K562 (cell line): ENCODE results near the gene KRTAP2-1. TPM values are rescaled to one million over a fixed set of nuclear protein-coding genes. Genes with fewer than 3 reads are reported as not detected.
A peak's percentile ranks its signal among the peaks of the same experiment; 100 is the strongest.

Experiments
- ARID2 ChIP-seq: fragments of 450-650 bp; IDR thresholded peaks from 2 replicates; pipeline ENCODE4 v1.6.1; 2017; ENCODE audit warnings: antibody characterized with exemption, mild to moderate bottlenecking
- CHD1 ChIP-seq: fragments of 200-600 bp; sonication (generic); IDR thresholded peaks from one replicate; pipeline ENCODE4 v1.6.1; 2012; ENCODE audit warnings: mild to moderate bottlenecking, moderate library complexity, low read length, inconsistent platforms
- KDM4B ChIP-seq, 2 experiments: fragments of 450-650 bp in 1 of 2; sonication (generic) in 1 of 2; IDR thresholded peaks; 2 replicates each; pipeline ENCODE4 v1.6.1; 2016 to 2017; ENCODE audit warnings: borderline replicate concordance in 2 of 2, antibody characterized with exemption in 1 of 2, low read depth in 1 of 2, mild to moderate bottlenecking in 1 of 2
- MAFK ChIP-seq: IDR thresholded peaks from 2 replicates; pipeline ENCODE4 v1.6.1; 2011; ENCODE audit warnings: low read length, improper control_type of control experiment
- NR4A1 ChIP-seq, 2 experiments: fragments of 250-450 bp in 1 of 2; fragments of 450-650 bp in 1 of 2; sonication (Bioruptor Pico) in 1 of 2; IDR thresholded peaks; 2 replicates each; pipeline versions ENCODE4 v1.4.0 to v1.6.1; 2016 to 2020; ENCODE audit warnings: mild to moderate bottlenecking in 2 of 2, missing compliant biosample characterization in 1 of 2, missing genetic modification characterization in 1 of 2, moderate library complexity in 1 of 2
- POLR2AphosphoS5 ChIP-seq: IDR thresholded peaks from 2 replicates; pipeline ENCODE4 v1.6.1; 2011; ENCODE audit warnings: mild to moderate bottlenecking, low read depth, low read length, moderate library complexity; ENCODE audit not compliant: control insufficient read depth, insufficient read depth
- POLR2B ChIP-seq: fragments of 450-650 bp; IDR thresholded peaks from 2 replicates; pipeline ENCODE4 v1.6.1; 2018; ENCODE audit warnings: low read depth; ENCODE audit not compliant: partially characterized antibody
- POLR3G ChIP-seq: IDR thresholded peaks from 2 replicates; pipeline ENCODE4 v1.6.1; 2011; ENCODE audit not compliant: insufficient read length, insufficient replicate concordance; ENCODE audit errors: extremely low read depth
- POU5F1 ChIP-seq: fragments of 150-350 bp; IDR thresholded peaks from 2 replicates; pipeline ENCODE4 v1.6.1; 2014; ENCODE audit warnings: borderline replicate concordance, low read length, low read depth, mild to moderate bottlenecking; ENCODE audit not compliant: partially characterized antibody
- SAFB ChIP-seq: fragments of 200-400 bp; formaldehyde crosslinking; IDR thresholded peaks from 2 replicates; pipeline ENCODE4 v1.6.1; 2017; ENCODE audit warnings: low read depth, low read length, borderline replicate concordance
- TAF15 ChIP-seq: fragments of 200-400 bp; formaldehyde crosslinking; IDR thresholded peaks from 2 replicates; pipeline ENCODE4 v1.6.1; 2017; ENCODE audit warnings: mild to moderate bottlenecking, low read depth, low read length, moderate library complexity
- TCFL5 ChIP-seq: fragments of 250-450 bp; sonication (Bioruptor Pico); conservative IDR thresholded peaks from 2 replicates; pipeline ENCODE4 v1.6.1; 2021; ENCODE audit warnings: mild to moderate bottlenecking, moderate library complexity, matching md5 sums
- TSC22D4 ChIP-seq: fragments of 450-650 bp; IDR thresholded peaks from 2 replicates; pipeline ENCODE4 v1.6.1; 2016; ENCODE audit warnings: missing genetic modification characterization, missing biosample characterization, control low read depth
- ZBTB7A ChIP-seq: IDR thresholded peaks from 2 replicates; pipeline ENCODE4 v1.6.1; 2011; ENCODE audit warnings: low read depth, mild to moderate bottlenecking, low read length, moderate library complexity, borderline replicate concordance; ENCODE audit not compliant: control insufficient read depth
- ZNF507 ChIP-seq: conservative IDR thresholded peaks from 2 replicates; pipeline ENCODE4 v1.6.1; 2017; ENCODE audit warnings: missing genetic modification characterization, missing compliant biosample characterization
- polyA plus RNA-seq, 8 experiments: library from polyadenylated mRNA; depleted of rRNA in 4 of 8; stranded (reverse) in 5 of 8; unstranded in 3 of 8; fragments of >200 nt; fragmentation: Nextera tagmentation in 2 of 8; fragmentation: Illumina TruSeq in 1 of 8; extraction: Ambion mirVana in 2 of 8; extraction: Trizol in 1 of 8; gene quantifications; 2 replicates each; pipeline versions ENCODE4 v1.2.1 to v1.2.3, GENCODE V29; 2011 to 2014; ENCODE audit warnings: inconsistent platforms in 1 of 8, missing spikeins in 1 of 8
- total RNA-seq, 7 experiments: library from RNA; depleted of rRNA in 6 of 7; stranded (reverse); fragments of >200 nt in 6 of 7; fragmentation: Illumina TruSeq in 2 of 7; extraction: Trizol in 2 of 7; gene quantifications; 2 replicates each; pipeline versions ENCODE4 v1.2.1 to v1.2.3, GENCODE V29; 2011 to 2021; ENCODE audit warnings: low replicate concordance in 1 of 7
- TF ChIP-seq, protein P1 (sequence below): conservative IDR thresholded peaks from 2 replicates; pipeline ENCODE4 v1.6.1; 2011; ENCODE audit warnings: low read depth, mild to moderate bottlenecking, low read length; ENCODE audit not compliant: control insufficient read depth
- TF ChIP-seq, protein P2 (sequence below): fragments of 250-450 bp; sonication (Bioruptor Pico); IDR thresholded peaks from 2 replicates; pipeline ENCODE4 v1.8.0; 2022; ENCODE audit warnings: moderate library complexity, mild to moderate bottlenecking, inconsistent platforms
- TF ChIP-seq, protein P3 (sequence below), 3 experiments: IDR thresholded peaks in 2 of 3; conservative IDR thresholded peaks in 1 of 3; 2 replicates each; pipeline ENCODE4 v1.5.1; 2011 to 2012; ENCODE audit warnings: low read length in 3 of 3, mild to moderate bottlenecking in 3 of 3, control low read depth in 2 of 3, improper control_type of control experiment in 1 of 3, inconsistent platforms in 1 of 3, low read depth in 1 of 3, mixed read lengths in 1 of 3, moderate library complexity in 1 of 3; ENCODE audit not compliant: insufficient read depth in 2 of 3
- TF ChIP-seq, protein P4 (sequence below): fragments of 250-450 bp; sonication (Bioruptor Pico); IDR thresholded peaks from 2 replicates; pipeline ENCODE4 v1.8.0; 2022; ENCODE audit warnings: moderate library complexity, mild to moderate bottlenecking, inconsistent platforms
- TF ChIP-seq, protein P5 (sequence below): fragments of 250-450 bp; sonication (Bioruptor Pico); IDR thresholded peaks from 2 replicates; pipeline ENCODE4 v1.8.0; 2021; ENCODE audit warnings: mild to moderate bottlenecking, moderate library complexity

KRTAP2-1 gene
- total and polyA plus RNA-seq, 9 of the 15 experiments (the other 6 are each of a cell fraction or from before 2014, with no cell fraction given): not detected

DNA sequence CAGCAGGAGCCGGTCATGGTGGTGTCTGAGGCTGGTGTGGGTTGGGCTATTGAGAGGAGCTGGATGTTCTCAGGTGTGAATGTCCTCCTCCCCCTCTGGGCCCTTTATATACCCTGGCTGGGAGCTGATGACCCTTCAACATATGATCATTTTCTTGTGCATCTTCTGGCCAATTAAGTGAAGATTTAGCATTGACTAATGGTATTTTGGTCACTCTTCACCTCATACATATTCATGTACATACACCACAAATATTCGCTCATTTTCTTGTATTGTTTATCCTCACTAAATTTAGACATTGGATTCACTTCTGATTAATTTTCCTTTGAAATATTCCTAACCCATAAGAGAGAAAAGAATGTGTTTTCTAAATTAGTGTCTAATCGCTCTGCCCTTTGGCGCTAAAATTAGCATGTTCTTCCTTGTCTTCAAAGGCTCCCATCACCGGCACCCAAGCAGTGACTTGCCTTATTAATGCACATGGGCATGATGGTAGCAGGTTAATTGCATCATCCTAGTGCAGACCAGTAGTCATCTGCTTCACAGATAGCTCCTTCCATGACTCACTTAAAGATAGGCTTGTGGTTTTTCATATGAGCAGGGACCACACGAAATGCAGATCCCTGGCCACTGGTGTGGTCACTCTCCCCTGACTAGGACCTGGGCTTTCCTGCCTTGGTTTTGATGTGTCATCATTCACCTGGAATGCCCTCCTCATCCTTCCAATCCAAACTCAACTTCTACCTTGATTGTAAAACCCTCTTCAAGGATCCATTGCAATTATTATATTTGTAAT lies 18.9 kb upstream of the KRTAP2-1 start, which contains the start of gene KRTAP2-4 (continued):
- TF ChIP-seq, protein P1, sequence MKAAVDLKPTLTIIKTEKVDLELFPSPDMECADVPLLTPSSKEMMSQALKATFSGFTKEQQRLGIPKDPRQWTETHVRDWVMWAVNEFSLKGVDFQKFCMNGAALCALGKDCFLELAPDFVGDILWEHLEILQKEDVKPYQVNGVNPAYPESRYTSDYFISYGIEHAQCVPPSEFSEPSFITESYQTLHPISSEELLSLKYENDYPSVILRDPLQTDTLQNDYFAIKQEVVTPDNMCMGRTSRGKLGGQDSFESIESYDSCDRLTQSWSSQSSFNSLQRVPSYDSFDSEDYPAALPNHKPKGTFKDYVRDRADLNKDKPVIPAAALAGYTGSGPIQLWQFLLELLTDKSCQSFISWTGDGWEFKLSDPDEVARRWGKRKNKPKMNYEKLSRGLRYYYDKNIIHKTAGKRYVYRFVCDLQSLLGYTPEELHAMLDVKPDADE: no peak
- TF ChIP-seq, protein P2, sequence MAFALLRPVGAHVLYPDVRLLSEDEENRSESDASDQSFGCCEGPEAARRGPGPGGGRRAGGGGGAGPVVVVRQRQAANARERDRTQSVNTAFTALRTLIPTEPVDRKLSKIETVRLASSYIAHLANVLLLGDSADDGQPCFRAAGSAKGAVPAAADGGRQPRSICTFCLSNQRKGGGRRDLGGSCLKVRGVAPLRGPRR: no peak
- TF ChIP-seq KDM4B (IDR thresholded peaks at IDR 0.05; ENCODE audit: borderline replicate concordance in 2 of 2, low read depth in 1 of 2) (no peak), ZBTB7A (no peak), TSC22D4 (no peak), MAFK (peak; percentile 25; the same call in 1 of the 2 replicates), ARID2 (no peak), POU5F1 (no peak), NR4A1 (CRISPR knock-in tag; IDR thresholded peaks at IDR 0.05) (no peak), NR4A1 (tag; IDR thresholded peaks at IDR 0.05) (0 out of 2 replicates have a peak, but pooled peaks have one; percentile 66), TAF15 (no peak), SAFB (no peak), POLR3G (no peak), CHD1 (no peak), ZNF507 (tag) (no peak), POLR2B (no peak), TCFL5 (CRISPR knock-in tag) (no peak), POLR2AphosphoS5 (no peak)
- TF ChIP-seq, protein P3, sequence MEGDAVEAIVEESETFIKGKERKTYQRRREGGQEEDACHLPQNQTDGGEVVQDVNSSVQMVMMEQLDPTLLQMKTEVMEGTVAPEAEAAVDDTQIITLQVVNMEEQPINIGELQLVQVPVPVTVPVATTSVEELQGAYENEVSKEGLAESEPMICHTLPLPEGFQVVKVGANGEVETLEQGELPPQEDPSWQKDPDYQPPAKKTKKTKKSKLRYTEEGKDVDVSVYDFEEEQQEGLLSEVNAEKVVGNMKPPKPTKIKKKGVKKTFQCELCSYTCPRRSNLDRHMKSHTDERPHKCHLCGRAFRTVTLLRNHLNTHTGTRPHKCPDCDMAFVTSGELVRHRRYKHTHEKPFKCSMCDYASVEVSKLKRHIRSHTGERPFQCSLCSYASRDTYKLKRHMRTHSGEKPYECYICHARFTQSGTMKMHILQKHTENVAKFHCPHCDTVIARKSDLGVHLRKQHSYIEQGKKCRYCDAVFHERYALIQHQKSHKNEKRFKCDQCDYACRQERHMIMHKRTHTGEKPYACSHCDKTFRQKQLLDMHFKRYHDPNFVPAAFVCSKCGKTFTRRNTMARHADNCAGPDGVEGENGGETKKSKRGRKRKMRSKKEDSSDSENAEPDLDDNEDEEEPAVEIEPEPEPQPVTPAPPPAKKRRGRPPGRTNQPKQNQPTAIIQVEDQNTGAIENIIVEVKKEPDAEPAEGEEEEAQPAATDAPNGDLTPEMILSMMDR (IDR thresholded peaks at IDR 0.05 in 2 of 3, conservative IDR thresholded peaks at IDR 0.05 in 1 of 3; ENCODE audit: insufficient read depth in 2 of 3, low read depth in 1 of 3, low read length in 3 of 3): no peak
- TF ChIP-seq, protein P4, sequence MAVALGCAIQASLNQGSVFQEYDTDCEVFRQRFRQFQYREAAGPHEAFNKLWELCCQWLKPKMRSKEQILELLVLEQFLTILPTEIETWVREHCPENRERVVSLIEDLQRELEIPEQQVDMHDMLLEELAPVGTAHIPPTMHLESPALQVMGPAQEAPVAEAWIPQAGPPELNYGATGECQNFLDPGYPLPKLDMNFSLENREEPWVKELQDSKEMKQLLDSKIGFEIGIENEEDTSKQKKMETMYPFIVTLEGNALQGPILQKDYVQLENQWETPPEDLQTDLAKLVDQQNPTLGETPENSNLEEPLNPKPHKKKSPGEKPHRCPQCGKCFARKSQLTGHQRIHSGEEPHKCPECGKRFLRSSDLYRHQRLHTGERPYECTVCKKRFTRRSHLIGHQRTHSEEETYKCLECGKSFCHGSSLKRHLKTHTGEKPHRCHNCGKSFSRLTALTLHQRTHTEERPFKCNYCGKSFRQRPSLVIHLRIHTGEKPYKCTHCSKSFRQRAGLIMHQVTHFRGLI: peak; percentile 10; the same call in 1 of the 2 replicates
- TF ChIP-seq, protein P5, sequence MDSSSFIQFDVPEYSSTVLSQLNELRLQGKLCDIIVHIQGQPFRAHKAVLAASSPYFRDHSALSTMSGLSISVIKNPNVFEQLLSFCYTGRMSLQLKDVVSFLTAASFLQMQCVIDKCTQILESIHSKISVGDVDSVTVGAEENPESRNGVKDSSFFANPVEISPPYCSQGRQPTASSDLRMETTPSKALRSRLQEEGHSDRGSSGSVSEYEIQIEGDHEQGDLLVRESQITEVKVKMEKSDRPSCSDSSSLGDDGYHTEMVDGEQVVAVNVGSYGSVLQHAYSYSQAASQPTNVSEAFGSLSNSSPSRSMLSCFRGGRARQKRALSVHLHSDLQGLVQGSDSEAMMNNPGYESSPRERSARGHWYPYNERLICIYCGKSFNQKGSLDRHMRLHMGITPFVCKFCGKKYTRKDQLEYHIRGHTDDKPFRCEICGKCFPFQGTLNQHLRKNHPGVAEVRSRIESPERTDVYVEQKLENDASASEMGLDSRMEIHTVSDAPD (CRISPR knock-in tag): no peak
